Measurements from ENCODE around the gene GAPVD1.
"Not testable (repeated sequence)": the region's sequence is repeated elsewhere in the genome, so short reads cannot be mapped to it uniquely, and the experiment has no call there.

The GAPVD1 gene

GRCh38 chr9:125302241-125302640, 40.6 kb downstream of the GAPVD1 start:
- no peak for DNase-seq (ENCODE audit: low spot score)

- DNase-seq (ENCODE audit: low spot score), result no peak
These were observed 42.6 kb downstream of the GAPVD1 start for GRCh38 chr9:125304273-125304672.

DNA sequence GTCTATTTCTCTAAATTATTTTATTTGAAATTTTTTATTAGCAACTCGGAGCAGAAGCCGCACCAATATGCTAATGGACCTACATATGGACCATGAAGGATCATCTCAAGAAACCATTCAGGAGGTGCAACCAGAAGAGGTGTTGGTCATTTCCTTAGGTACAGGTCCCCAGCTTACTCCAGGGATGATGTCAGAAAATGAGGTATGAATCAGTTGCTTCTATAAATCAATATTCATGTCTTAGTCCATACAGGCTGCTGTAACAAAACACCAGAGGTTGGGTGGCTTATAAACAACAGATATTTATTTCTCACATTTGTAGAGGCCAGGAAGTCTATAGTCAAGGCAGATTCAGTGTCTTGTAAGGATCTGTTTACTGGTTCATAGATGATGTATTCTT, 50.8 kb downstream of the GAPVD1 start:
- DNase-seq (ENCODE audit: low spot score), result no peak

DNA sequence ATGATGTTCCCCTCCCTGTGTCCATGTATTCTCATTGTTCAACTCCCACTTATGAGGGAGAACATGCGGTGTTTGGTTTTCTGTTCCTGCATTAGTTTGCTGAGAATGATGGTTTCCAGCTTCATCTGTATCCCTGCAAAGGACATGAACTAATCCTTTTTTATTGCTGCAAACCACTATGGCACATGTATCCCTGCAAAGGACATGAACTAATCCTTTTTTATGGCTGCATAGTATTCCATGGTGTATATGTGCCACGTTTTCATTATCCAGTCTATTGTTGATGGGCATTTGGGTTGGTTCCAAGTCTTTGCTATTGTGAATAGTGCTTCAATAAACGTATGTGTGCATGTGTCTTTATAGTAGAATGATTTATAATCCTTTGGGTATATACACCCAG, 54.7 kb downstream of the GAPVD1 start:
- DNase-seq (ENCODE audit: low spot score), result not testable (repeated sequence)

GRCh38 chr9:125317704-125318103, 56.1 kb downstream of the GAPVD1 start:
- DNase-seq (ENCODE audit: low spot score), result no peak

DNA sequence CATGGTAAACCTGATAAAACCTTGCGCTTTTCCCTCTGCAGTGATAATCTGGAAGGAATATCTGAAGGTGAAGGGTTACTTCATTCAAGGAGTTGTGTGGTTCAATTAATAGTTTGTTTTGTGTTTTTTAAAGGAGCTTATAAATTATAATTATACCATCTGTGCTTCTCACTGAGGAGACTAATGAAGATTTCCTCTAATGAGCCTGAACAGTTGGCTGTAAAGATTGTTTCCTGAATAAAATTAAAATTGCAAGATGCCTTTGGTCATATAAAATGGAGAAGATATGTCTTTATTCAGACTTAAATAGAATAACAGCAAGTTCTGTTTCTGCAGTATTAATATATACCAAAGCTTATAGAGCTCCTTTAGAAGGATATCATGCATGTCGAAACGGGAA, 59.9 kb downstream of the GAPVD1 start:
- no peak for DNase-seq (ENCODE audit: low spot score)

DNA sequence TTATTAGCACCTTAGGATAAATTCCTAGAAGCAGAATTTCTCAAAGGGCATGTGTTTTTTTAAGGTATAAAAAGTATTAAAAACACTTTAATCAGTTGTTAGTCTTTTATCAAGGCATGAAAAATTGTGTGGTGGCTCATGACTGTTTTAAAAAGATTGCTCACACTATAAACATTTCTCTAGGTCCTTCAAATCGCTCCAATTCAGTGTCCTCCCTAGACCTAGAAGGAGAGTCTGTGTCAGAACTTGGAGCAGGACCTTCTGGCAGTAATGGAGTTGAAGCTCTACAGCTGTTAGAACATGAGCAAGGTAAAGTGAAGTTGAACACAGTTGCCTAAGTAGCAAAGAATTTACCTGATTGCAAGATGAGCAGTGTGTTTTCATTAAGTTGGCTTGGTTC, 62.0 kb downstream of the GAPVD1 start:
- DNase-seq (ENCODE audit: low spot score), result no peak

DNA sequence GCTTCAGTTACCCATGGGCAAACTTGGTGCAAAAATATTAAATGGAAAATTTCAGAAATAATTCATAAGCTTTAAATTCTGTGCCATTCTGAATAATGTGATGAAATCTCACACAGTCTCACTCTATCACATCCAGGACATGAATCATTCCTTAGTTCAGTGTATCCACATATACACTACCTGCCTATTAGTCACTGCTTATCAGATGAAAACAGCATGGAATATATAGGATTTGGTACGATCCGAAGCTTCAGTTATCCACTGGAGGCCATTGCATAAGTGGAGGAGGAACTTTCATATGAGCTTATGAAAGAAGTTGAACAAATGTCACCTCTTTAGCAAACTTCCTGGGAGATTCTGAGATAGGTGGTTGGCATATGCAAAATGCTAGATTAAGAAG, 64.2 kb downstream of the GAPVD1 start:
- no peak for DNase-seq (ENCODE audit: low spot score)

GRCh38 chr9:125329978-125330377, 68.4 kb downstream of the GAPVD1 start:
- DNase-seq (ENCODE audit: low spot score), result no peak

DNA sequence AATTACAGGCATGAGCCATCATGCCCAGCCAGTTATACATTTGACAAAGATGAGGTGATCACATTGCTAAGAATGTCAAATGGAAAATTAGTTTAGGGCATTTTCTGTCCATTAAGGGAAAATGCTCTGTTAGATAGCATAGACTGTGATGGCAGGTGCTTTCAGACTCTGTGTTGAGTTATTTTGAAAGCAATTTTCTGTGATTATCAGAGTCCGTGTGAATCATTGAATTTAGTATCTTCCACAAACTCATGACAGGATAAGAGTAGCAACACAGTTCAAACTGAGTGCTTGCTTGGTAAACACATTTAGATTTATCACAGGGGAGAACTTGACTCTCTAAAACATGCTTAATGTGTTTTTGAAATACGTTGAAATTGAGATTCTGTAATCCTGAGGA, 69.0 kb downstream of the GAPVD1 start:
- no peak for DNase-seq (ENCODE audit: low spot score)

DNA sequence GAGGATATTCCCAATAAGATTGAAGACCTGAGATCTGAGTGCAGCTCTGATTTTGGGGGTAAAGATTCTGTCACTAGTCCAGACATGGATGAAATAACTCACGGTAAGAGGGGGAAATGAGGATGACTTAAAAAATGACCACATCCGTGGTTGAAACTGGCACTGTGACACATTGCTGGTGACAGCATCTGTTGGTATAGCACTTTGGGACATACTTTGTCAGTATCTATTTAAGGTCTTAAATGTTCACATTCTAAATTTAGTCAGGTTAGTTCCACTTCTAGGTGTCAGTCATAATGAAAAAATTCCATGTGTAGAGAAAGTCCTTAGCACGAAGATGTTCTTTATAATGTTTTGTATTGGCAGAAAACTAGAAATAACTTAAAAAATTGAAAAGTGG, 70.9 kb downstream of the GAPVD1 start:
- DNase-seq (ENCODE audit: low spot score), result no peak

DNA sequence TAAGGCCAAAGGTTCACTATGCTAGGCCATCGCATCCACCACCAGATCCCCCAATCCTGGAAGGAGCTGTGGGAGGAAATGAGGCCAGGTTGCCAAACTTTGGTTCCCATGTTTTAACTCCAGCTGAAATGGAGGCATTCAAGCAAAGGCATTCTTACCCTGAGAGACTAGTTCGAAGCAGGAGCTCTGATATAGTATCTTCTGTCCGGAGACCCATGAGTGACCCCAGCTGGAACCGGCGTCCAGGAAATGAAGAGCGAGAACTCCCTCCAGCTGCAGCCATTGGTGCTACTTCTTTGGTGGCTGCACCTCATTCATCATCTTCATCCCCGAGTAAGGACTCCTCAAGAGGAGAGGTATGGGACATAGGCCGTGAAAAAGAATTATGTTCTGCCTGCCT, 75.6 kb downstream of the GAPVD1 start:
- no peak for DNase-seq (ENCODE audit: low spot score)

DNA sequence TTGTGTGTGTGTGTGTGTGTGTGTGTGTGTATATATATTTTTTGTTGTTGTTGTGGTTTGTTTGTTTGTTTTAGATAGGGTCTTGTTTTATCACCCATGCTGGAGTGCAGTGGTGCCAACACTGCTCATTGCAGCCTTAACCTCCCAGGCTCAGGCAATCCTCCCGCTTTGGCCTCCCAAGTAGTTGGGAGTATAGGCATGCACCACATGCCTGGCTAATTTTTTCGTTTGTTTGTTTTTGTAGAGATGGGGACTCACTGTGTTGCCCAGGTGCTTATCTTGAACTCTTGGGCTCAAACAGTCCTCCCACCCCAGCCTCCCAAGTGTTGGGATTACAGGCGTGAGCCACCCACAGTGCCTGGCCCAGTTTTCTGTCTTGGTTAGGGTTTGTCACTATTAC, 77.3 kb downstream of the GAPVD1 start:
- no peak for DNase-seq (ENCODE audit: low spot score)

- DNase-seq (ENCODE audit: low spot score), result no peak
These were observed 79.9 kb downstream of the GAPVD1 start for GRCh38 chr9:125341566-125341965.

DNA sequence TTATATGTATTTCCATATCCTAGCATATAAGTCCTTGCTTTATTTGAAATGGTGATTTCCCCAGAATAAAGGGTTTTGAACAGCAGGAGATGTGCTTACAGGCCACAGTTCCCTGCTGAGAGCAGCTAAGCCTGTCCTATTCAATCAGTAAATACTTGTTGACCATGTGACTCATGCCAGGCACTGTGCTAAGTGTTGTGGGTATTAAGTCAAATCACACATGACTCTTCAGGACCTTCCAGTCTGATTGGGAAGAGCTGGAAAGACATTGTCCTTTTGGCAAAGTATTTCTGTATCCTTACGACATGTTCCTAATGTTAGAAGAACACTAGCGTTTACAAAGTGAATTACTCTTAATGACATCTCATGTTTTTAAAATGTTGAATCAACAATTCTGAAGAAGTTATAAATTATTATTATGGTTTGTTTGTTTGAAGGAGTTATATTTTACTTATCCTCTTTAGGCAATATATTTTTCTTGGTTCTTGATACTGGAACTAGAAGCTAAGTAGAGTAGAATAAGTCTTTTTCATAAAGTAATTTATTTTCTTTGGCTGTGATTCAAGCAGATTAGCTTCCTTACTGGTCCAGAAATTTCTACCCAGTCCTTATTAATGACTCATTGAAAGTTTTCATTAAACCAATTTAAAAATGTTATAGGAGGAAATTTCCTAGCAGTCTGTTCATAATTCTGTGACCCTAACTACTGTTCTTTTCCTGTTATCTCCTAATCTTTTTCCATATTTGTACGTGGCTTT, 82.1 kb downstream of the GAPVD1 start:
- DNase-seq (ENCODE audit: low spot score), result no peak

DNA sequence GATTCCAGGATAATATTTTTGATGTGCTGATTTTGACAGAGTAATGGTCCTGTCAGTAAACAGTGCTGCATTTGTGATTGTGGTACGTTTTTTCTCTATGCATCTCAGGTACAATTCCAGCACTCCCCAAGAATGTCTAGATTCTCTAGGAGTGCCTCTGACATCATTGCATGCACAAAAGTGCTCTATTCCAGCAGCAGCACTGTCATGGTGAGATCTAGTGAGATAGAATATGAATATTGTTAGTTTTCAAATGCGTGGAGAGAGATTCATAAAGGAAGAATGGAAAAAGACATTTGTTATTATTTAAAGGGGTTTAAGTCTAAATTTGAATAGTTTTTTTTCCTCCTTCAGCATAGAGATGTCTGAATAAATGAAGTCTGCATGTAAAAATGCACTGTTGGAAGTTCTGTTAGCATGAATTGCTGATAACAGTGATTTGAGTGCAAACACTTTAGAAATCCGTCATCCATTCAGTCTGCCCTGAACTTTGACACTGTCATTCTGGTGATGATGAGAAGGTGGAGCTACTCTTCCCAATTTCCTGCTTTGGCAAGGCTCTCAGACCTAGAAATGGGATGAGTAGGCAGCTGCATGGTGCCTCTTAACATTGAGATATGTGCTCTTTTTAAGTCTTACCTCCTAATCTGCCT, 84.6 kb downstream of the GAPVD1 start:
- DNase-seq (ENCODE audit: low spot score), result no peak

DNA sequence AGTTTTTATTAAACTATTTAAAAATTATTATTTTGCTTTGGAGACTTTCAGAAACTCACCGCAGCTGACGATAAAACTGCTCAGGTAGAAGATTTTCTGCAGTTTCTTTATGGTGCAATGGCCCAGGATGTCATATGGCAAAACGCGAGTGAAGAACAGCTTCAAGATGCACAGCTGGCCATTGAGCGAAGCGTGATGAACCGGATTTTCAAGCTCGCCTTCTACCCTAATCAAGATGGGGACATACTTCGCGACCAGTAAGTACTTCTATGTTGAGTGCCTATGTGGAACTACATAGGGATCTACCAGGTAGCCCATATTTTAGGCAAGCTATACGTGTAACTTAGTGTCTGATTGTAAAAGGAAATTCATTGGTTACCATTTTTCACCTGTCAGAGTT, 94.0 kb downstream of the GAPVD1 start:
- no peak for DNase-seq (ENCODE audit: low spot score)

DNA sequence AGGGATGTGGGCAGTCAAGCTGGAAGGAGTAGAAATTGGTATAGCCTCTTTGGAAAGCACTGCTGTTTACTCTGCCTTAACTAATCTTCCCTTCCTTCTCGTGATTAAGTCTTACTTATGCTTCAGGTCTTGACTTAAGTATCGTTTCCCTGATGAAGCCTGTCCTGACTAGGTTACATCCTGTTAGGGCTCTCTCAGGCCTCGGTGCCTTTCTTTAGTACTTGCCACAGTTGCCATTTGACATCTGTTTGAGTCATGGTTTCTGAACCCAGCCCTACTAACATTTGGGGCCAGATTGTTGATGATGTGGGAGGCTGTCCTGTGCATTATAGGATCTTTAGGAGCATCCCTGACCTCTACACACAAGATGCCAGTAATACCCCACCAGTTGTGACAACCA, 94.4 kb downstream of the GAPVD1 start:
- DNase-seq (ENCODE audit: low spot score), result no peak

- no peak for DNase-seq (ENCODE audit: low spot score)
These were observed 97.4 kb downstream of the GAPVD1 start for GRCh38 chr9:125359011-125359410.

- no peak for DNase-seq (ENCODE audit: low spot score)
These were observed 99.0 kb downstream of the GAPVD1 start for GRCh38 chr9:125360601-125361000.

- no peak for DNase-seq (ENCODE audit: low spot score)
These were observed 100.4 kb downstream of the GAPVD1 start for GRCh38 chr9:125361837-125362531.

- DNase-seq (ENCODE audit: low spot score), result no peak
These were observed 105.0 kb downstream of the GAPVD1 start for GRCh38 chr9:125366676-125367075.

GRCh38 chr9:125370786-125371185, 109.2 kb downstream of the GAPVD1 start:
- DNase-seq (ENCODE audit: low spot score), result no peak
